Endodermal cell (in vitro differentiated cells): ENCODE data around the gene RRP1. TPM values are rescaled to one million over a fixed set of nuclear protein-coding genes. Genes with fewer than 3 reads are reported as not detected.

Experiments
- DNase-seq: peaks from one replicate; pipeline ENCODE4 v3.0.0-alpha.2; 2017
- H3K27ac ChIP-seq: 2 replicates; pipeline ENCODE4 v1.5.1; 2013; ENCODE audit warnings: mild to moderate bottlenecking, low read depth, low read length, moderate library complexity
- H3K27me3 ChIP-seq: 2 replicates; pipeline ENCODE4 v1.6.1; 2013; ENCODE audit warnings: mild to moderate bottlenecking, low read length, moderate library complexity; ENCODE audit not compliant: insufficient read depth, control insufficient read depth, poor library complexity, severe bottlenecking
- H3K36me3 ChIP-seq: 2 replicates; pipeline ENCODE4 v1.7.0; 2013; ENCODE audit warnings: mild to moderate bottlenecking, low read length, moderate library complexity; ENCODE audit not compliant: control insufficient read depth, insufficient read depth
- H3K4me1 ChIP-seq: one replicate; pipeline ENCODE4 v1.7.0; 2013; ENCODE audit warnings: low read length; ENCODE audit not compliant: control insufficient read depth, insufficient read depth
- H3K4me3 ChIP-seq: 2 replicates; pipeline ENCODE4 v1.5.1; 2013; ENCODE audit warnings: mild to moderate bottlenecking, low read length, moderate library complexity
- H3K9ac ChIP-seq: 2 replicates; pipeline ENCODE4 v1.6.1; 2013; ENCODE audit warnings: mild to moderate bottlenecking, low read length, moderate library complexity; ENCODE audit not compliant: poor library complexity, severe bottlenecking; ENCODE audit errors: extremely low read depth
- H3K9me3 ChIP-seq: 2 replicates; pipeline ENCODE4 v1.6.1; 2013; ENCODE audit warnings: mild to moderate bottlenecking, low read length, moderate library complexity; ENCODE audit not compliant: control insufficient read depth
- H3K27ac Mint-ChIP-seq: 2 replicates; pipeline ENCODE4 v1.8.0; 2020; ENCODE audit warnings: mixed read lengths
- H3K27me3 Mint-ChIP-seq: 2 replicates; pipeline ENCODE4 v1.8.0; 2021; ENCODE audit warnings: mild to moderate bottlenecking, mixed read lengths; ENCODE audit not compliant: insufficient read depth
- H3K36me3 Mint-ChIP-seq: 2 replicates; pipeline ENCODE4 v1.8.0; 2020; ENCODE audit warnings: low read depth, mixed read lengths
- H3K4me1 Mint-ChIP-seq: 2 replicates; pipeline ENCODE4 v1.8.0; 2020; ENCODE audit warnings: mixed read lengths
- H3K4me3 Mint-ChIP-seq: 2 replicates; pipeline ENCODE4 v1.8.0; 2020; ENCODE audit warnings: mild to moderate bottlenecking, moderate library complexity, mixed read lengths
- H3K9me3 Mint-ChIP-seq: 2 replicates; pipeline ENCODE4 v1.8.0; 2020; ENCODE audit warnings: mild to moderate bottlenecking, mixed read lengths
- WGBS, 2 experiments: methylation state at CpG; one replicate each; pipeline versions ENCODE4 v1.1.5 to v1.1.7; 2013; ENCODE audit warnings: missing lambda C conversion rate in 2 of 2, mixed read lengths in 1 of 2; ENCODE audit not compliant: insufficient coverage in 1 of 2, insufficient read length in 1 of 2; 5-methylcytosine and 5-hydroxymethylcytosine counted together
- total RNA-seq, 2 donors: library from RNA; stranded (reverse); fragmentation: NEBNext Ultra II Directional in 1 of 2; extraction: Animal tissue kit (Norgen Biotek cat#: 25700) in 1 of 2; gene quantifications; 2 replicates in 1 of 2; 3 replicates in 1 of 2; pipeline ENCODE4 v1.2.1, GENCODE V29; 2021
- TF ChIP-seq, protein P1 (sequence below): fragments of 200-600 bp; sonication (generic); conservative IDR thresholded peaks from 2 replicates; pipeline ENCODE4 v1.5.0; 2021; ENCODE audit warnings: antibody characterized with exemption, mild to moderate bottlenecking

The RRP1 gene
- total RNA-seq, 2 donors from 2014 or later: 36.4 to 36.7 TPM

DNA sequence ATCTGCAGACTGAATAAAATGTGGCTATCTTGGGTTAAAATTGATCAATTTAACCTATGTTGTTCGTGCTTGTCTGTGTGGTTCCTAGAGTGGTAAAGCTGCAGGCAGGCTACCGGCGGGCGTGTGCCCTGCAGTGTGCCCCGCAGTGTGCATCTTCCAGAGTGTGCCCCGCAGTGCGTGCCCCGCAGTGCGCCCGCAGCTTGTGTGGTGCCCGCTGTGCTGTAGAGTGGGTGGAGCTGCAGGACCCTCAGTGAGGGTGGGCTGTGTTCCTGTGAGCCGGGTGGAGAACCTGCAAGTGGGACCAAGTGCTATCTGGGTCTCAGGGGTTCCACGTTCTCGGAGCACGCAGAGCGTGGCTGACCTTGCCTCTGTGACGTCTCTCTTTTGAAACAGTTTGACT, 10.7 kb downstream of the RRP1 start:
- H3K9me3 ChIP-seq: no peaks in the 10 kb centered on the region
- H3K27ac Mint-ChIP-seq: no peak overlapping the region
- DNase-seq: no peak
- peaks cover 70% of the 10 kb centered on the region for H3K36me3 Mint-ChIP-seq
- peaks cover 74% of the 10 kb centered on the region for H3K36me3 ChIP-seq
- no peaks in the 10 kb centered on the region for H3K4me1 ChIP-seq
- H3K27me3 Mint-ChIP-seq: no peaks in the 10 kb centered on the region
- no peak overlapping the region for H3K4me3 ChIP-seq
- H3K4me1 Mint-ChIP-seq: no peaks in the 10 kb centered on the region
- TF ChIP-seq, protein P1, sequence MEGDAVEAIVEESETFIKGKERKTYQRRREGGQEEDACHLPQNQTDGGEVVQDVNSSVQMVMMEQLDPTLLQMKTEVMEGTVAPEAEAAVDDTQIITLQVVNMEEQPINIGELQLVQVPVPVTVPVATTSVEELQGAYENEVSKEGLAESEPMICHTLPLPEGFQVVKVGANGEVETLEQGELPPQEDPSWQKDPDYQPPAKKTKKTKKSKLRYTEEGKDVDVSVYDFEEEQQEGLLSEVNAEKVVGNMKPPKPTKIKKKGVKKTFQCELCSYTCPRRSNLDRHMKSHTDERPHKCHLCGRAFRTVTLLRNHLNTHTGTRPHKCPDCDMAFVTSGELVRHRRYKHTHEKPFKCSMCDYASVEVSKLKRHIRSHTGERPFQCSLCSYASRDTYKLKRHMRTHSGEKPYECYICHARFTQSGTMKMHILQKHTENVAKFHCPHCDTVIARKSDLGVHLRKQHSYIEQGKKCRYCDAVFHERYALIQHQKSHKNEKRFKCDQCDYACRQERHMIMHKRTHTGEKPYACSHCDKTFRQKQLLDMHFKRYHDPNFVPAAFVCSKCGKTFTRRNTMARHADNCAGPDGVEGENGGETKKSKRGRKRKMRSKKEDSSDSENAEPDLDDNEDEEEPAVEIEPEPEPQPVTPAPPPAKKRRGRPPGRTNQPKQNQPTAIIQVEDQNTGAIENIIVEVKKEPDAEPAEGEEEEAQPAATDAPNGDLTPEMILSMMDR: no peak
- no peaks in the 10 kb centered on the region for H3K27me3 ChIP-seq
- no peak overlapping the region for H3K4me3 Mint-ChIP-seq
- 96 to 97% methylated on average over 10 to 16 of the region's 17 CpGs for WGBS, 2 experiments
- no peaks in the 10 kb centered on the region for H3K9me3 Mint-ChIP-seq
- H3K9ac ChIP-seq: no peak overlapping the region
- H3K27ac ChIP-seq: no peak overlapping the region

DNA sequence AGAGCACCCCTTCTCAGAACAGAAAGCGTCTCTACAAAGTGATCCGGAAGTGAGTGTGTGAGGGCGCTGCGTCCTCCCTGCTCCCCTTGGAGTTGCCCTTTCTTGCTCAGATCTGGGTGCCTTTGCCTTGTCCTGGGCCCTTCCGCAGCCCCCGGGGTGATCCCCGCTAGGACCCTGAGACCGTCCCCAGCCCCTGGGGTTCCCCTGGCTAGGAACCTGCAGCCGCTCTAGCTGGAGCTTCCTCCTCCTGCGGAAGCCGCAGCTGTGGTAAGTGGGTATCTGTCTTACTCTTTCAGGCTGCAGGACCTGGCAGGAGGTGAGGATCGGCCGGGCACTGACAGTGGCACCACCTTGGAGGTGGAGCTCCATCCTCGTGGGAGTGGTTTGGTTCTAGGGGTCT, 11.2 kb downstream of the RRP1 start:
- Mint-ChIP-seq H3K4me1 (no peaks in the 10 kb centered on the region), H3K9me3 (no peaks in the 10 kb centered on the region), H3K36me3 (peaks cover 67% of the 10 kb centered on the region), H3K27me3 (no peaks in the 10 kb centered on the region), H3K27ac (no peak overlapping the region), H3K4me3 (no peak overlapping the region)
- no peak for DNase-seq
- Histone ChIP-seq H3K27ac (no peak overlapping the region), H3K27me3 (no peaks in the 10 kb centered on the region), H3K4me3 (no peak overlapping the region), H3K4me1 (no peaks in the 10 kb centered on the region), H3K36me3 (peaks cover 73% of the 10 kb centered on the region), H3K9ac (no peak overlapping the region), H3K9me3 (no peaks in the 10 kb centered on the region)
- TF ChIP-seq, protein P1: no peak
- WGBS, 2 experiments: 92 to 93% methylated on average over 12 to 13 of the region's 14 CpGs

DNA sequence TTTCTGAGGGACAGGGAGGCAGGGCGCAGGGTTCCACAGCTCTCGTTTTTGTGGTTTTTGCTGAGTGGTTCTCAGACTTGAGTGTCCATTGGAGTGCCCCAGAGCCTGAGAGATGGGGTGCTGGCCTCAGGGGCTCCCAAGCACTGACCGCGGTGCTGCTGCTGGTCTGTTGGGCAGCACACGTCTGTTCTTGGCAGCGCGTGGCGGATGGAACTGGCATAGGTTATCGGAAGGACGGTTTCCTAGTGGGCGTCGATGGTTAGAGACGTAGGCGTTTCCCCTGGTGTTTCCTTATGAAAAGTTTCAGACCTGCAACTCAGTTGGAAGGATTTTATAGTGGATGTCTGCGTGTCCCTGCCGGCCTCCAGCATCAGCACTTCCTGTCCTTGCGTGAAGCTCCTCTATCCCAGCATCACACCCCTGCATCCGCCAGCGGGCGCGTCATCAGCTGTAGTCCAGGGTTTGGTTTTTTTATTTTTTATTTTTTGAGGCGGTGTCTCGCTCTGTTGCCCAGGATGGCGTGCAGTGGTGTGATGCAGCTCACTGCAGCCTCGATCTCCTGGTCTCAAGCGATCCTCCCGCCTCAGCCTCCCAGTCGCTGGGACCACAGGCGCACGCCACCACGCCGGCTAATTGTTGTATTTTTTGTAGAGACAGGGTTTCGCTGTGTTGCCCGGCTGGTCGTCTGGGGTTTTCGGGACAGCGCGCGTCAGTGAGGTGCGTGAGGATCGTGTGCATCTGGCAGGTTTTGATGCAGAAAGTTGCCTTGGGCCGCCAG, 11.8 kb downstream of the RRP1 start:
- no peak overlapping the region for H3K27ac Mint-ChIP-seq
- H3K9me3 ChIP-seq: no peaks in the 10 kb centered on the region
- no peaks in the 10 kb centered on the region for H3K9me3 Mint-ChIP-seq
- TF ChIP-seq, protein P1: no peak
- DNase-seq: no peak
- no peaks in the 10 kb centered on the region for H3K4me1 ChIP-seq
- H3K4me1 Mint-ChIP-seq: no peaks in the 10 kb centered on the region
- H3K27ac ChIP-seq: no peak overlapping the region
- peaks cover 68% of the 10 kb centered on the region for H3K36me3 Mint-ChIP-seq
- H3K4me3 ChIP-seq: no peak overlapping the region
- H3K27me3 Mint-ChIP-seq: no peaks in the 10 kb centered on the region
- H3K4me3 Mint-ChIP-seq: no peak overlapping the region
- peaks cover 73% of the 10 kb centered on the region for H3K36me3 ChIP-seq
- H3K27me3 ChIP-seq: no peaks in the 10 kb centered on the region
- H3K9ac ChIP-seq: no peak overlapping the region
- WGBS, 2 experiments: 95 to 97% methylated on average over 30 to 41 of the region's 42 CpGs
